Stimulated activated CD4-positive, alpha-beta T cell treated with anti-CD3 and anti-CD28 coated beads, TNF-alpha, amount 100 ng/mL, for 4 hours (primary cell): ENCODE measurements around the gene ZNF780B.
"Not testable (repeated sequence)": the region's sequence is repeated elsewhere in the genome, so short reads cannot be mapped to it uniquely, and the experiment has no call there.

ENCODE experiments used
- DNase-seq, 3 experiments: peaks; one replicate each; pipeline ENCODE4 v3.0.0-alpha.2; 2020; ENCODE audit warnings: low read depth in 3 of 3

The ZNF780B gene

DNA sequence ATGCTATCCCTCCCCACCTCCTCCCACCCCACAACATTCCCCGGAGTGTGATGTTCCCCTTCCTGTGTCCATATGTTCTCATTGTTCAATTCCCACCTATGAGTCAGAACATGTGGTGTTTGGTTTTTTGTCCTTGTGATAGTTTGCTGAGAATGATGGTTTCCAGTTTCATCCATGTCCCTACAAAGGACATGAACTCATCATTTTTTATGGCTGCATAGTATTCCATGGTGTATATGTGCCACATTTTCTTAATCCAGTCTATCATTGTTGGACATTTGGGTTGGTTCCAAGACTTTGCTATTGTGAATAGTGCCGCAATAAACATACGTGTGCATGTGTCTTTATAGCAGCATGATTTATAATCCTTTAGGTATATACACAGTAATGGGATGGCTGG lies 18.0 kb downstream of the ZNF780B start:
- DNase-seq: not testable (repeated sequence)

DNA sequence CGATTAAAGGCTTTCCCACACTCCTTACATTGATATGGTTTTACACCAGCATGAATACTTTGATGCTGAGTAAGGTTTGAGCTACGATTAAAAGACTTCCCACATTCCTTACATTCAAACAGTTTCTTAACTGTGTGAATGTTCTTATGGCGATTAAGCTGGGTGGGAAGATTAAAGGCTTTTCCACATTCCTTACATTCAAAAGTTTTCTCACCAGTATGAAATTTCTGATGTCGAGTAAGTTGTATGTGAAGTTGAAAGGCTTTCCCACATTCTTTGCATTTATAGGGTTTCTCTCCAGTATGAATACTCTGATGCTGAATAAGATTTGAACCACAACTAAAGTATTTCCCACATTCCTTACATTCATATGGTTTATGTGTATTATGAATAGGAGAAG lies 20.0 kb downstream of the ZNF780B start:
- no peak for DNase-seq

DNA sequence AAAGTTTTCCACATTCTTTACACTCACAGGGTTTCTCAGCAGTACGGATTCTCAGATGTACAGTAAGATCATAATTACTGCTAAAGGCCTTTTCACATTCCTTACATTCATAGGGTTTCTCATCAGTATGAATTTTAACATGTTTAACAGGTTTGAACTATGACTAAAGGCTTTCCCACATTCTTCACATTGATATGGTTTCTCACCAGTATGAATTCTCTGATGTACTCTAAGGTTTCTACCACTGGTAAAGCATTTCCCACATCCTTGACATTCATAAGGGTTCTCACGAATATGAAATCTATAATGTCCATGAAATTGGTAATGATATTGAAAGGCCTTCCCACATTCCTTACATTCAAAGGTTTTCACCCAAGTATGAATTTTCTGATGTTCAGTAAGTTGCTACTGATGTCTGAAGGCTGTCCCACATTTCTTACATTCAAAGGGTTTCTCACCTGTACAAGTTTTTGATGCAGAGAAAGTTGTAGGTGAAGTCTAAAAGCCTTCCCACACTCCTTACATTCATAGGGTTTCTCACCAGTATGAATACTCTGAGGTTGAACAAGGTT lies 22.0 kb downstream of the ZNF780B start:
- DNase-seq: no peak

DNA sequence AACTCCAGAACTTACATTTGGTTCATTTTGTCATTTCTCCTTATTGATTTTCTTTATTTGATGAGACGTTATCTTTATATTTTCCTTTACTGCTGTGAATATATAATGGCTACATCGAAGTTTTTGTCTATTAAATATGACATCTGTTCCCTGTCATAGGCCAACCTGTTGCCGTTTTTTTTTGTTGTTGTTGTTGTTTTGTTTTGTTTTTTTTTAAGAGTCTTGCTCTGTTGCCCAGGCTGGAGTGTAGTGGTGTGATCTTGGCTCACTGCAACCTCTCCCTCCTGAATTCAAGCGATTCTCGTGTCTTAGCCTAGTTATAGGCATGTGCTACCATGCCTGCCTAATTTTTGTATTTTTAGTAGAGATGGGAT lies 29.4 kb downstream of the ZNF780B start:
- DNase-seq: no peak

DNA sequence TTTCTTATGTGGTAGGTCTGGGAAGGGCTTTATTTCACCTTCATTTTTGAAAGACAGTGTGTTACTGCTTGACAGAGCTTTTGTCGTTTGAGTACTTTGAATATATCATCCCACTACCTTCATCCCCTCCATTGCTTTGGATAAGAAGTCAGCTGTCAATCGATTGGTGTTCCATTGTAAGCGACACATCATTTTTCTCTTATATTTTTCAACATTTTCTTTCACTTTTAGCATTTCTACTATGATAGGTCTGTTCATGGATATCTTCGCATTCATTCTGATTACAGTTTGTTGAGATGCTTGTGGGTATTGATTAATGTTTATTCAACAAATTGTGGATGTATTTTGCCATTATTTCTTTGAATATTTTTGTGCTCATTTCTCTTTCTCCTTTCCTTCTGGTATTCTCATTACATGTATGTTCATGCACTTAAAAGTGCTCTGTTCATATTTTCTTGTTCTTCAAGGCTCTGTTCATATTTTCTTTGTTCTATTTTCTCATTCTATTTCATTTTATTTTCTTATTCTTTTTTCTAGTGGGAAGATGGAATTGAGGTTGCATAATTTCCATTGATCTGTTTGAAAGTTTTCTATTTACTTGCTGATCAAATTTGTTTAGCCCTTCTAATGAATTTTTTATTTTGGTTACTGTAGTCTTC lies 30.0 kb downstream of the ZNF780B start:
- no peak for DNase-seq

DNA sequence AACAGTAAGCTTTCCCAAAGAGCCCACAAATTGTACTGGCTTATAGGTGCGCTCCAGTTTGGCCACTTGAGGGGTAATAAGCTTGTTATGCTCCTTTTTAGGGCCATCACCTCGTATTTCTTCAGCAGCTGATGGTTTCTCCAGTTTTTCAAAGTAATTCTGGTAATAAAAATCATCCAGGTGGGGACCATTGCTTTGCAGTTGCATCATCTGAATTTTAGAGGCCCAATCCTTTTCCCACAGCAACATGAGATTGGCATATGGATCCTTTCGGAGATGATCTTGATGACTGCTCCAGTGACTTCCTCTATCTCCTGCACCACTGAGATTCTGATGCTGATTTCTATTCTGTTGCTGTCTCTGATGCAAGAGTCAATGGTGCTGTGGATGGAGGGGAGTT lies 32.1 kb downstream of the ZNF780B start:
- DNase-seq: no peak

DNA sequence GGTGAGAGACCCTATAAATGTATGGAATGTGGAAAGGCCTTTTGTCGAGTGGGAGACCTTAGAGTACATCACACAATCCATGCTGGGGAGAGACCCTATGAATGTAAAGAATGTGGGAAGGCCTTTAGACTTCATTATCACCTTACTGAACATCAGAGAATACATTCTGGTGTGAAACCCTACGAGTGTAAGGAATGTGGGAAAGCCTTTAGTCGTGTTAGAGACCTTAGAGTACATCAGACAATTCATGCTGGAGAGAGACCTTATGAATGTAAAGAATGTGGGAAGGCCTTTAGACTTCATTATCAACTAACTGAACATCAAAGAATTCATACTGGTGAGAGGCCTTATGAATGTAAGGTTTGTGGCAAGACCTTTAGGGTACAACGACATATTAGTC lies 42.0 kb downstream of the ZNF780B start:
- no peak for DNase-seq

DNA sequence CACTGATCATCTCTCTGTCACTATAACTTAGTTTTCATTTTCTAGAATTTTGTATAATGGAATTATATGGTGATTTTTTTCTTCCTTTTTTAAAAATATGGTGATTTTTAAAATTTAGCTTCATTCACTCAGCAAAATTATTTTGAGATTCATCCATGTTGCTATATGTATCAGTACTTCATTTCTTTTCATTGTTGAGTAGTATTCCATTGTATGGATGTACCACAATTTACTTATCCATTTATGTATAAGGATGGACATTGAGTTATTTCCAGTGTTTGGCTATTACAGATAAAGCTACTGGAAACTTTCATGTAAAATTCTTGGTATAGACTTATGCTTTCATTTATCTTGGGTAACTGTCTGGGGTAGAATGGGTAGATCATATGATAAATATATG lies 46.4 kb downstream of the ZNF780B start:
- DNase-seq: no peak

DNA sequence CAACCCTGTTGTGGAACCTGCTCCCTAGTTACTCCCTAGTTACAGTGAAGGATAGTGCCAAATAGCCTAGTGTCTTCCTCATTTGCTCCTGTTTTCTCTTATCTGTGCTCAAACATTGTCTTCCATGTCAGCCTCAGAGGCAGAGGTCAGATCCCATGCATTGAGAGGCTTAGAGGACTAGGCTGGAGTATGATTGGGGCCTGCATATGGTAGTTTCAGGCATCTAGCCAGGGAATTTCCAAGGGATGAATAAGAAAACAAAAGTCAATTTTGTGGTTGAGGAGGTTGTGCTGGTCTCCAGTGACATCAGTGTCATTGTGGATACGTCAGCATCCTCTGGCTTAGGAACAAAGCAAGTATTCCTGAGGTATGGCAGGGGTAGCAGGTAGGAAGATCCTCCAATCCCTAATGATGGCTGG lies 49.7 kb downstream of the ZNF780B start:
- DNase-seq: no peak

DNA sequence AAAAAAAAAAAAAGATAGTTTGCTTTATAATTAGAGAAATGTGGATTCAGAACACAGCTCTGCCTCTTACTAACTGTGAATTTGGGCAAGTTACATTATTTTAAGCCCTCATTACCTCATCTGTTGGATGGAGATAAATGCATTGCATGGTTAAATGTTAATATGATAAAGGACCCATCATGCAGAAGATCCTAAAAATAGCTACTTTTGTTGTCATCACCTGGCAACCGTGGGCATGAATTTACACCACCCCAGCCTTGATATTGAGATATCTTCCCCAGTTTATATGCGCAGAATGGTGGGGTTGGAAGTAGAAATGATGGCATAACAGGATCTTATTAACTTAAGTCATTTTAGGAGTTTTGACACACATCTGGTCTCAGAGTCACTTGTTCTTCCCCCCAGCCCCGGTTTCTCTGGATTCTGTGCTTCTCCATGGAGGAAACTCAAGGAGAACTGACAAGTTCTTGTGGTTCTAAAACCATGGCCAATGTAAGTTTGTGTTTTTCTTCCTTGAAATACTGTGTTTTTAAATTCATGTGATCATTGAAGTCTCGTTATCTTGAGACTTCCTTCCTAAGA lies 50.2 kb downstream of the ZNF780B start:
- no peak for DNase-seq

DNA sequence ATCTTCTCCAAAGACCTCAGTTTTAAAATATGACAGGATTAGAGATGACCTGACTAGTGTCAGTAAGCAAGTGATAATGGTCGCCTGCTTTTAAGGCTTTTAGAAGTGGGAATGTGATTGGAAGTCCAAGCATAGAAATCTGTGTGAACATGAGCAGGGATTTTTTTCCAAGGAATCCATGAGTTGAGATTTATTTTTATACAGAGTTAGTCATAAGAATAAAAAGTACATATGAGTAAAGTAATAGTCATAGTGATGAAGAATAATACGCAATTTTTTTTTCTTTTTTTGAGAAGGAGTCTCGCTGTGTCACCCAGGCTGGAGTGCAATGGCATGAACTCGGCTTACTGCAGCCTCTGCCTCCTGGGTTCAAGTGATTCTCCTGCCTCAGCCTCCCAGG lies 57.5 kb downstream of the ZNF780B start:
- DNase-seq: no peak

DNA sequence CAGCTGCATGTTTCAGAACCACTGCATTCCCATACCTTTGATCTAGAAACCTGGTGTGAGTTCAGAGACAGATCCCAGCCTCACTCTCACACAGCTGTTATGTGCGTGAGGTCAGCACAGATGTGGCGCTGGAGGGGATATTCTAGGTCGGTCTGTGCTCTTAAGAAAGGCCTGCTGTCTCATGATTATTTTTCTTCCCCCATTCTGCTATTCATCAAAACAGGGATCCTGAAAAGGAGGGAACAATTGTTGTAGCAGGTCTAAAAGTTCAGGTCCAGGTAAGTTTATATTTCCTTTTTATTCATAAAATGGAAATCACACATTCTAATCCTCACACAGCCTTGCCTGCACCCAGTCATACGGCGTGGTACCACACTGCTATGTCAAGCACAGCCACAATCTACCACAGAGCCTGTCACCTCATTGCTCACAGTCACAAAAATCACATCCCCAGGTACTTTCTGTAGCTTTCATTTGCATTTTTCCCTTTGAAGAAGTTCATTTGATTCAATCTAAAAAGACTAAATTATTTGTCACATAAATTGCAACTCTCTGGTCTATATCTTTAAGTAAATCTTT lies 58.3 kb downstream of the ZNF780B start:
- no peak for DNase-seq

DNA sequence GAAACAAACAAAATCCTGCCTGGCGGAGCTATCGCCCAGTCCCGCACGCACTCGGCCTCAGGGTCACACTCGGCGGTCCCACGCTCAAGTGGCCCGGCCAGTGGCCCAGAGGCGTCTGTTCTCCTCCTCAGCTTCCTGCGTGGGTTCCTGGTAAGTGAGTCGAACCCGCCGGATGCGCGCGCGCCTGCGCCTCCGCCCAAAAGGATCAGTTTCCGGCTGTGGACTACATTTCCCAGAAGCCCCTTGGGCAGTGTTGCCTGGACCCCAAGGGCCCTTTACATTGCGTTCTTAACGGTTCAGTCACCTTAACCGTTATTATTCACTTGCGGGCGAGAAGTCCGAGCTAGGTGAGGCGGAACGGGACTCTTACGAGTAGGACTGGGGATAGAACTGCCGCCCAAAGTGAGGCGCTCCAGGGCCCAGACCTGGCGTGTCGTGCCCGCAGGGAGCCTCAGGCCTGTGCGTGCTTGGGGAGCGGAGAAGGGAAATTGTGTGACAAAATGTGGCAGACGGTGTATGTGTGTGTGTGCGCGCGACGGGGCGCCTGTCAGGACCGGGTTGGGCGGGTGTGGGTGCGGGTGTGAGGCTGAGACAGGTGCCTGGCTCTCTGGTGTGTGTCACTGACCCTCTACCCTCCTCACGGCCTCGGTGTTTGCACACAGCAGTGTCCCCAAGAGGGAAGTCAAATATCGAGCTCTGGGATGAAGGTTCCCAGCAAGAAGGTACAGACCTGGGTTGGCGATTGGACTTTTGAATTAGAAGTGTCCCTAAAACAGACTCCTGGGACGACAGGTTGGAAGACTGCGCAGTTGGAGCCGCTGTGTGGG lies 59.0 kb downstream of the ZNF780B start, which contains the start of gene ZNF546:
TSS of gene ZNF546 (plus strand) at position 250 of the 827 bp plus-strand sequence. CDS start 1,267 bp downstream, outside the sequence.
- DNase-seq: peak; percentile 79 to 89 (median 84)

DNA sequence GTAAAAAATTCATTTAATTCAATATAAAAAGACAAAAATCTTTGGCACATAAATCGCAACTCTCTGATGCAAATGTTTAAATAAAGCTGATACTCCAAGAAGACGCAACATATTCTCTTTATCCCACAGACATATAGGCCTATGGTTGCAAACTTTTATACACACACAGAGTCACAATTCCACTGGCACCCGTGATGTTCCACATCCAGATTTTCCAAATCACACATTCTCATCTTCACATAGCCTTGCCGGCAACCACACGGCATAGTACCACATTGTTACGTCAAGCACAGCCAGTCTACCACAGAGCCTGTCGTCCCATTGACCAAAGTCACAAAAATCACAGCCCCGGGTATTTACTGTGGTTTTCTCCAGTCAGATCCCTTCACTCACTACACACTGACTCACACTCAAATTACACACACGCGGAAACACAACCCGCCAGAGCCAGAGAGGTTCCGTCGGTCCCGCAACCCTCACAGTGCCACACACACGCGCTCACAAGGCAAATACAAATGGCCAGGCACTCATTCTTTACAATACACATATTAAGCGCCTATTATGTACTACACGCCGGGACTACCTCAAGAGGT lies 59.7 kb downstream of the ZNF780B start:
- DNase-seq: no peak

DNA sequence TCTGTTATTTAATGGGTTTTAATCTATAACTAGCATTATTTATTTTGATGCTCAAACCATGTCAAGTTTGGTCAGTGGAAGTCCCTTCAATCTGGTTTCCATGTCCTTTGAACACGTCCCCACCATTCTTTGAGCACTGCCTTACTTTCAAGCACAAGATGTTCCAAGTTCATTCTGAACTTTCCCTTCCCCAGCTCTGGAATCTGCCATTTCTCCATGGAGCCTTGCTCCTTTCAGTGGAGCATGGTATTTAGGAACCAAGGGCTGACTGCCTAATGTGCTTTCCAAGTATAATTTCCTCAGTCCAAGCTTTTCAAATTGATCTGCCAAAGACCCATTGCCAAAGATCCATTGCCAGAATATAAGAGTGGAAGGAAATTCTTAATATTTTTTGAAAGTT lies 60.2 kb downstream of the ZNF780B start:
- no peak for DNase-seq

DNA sequence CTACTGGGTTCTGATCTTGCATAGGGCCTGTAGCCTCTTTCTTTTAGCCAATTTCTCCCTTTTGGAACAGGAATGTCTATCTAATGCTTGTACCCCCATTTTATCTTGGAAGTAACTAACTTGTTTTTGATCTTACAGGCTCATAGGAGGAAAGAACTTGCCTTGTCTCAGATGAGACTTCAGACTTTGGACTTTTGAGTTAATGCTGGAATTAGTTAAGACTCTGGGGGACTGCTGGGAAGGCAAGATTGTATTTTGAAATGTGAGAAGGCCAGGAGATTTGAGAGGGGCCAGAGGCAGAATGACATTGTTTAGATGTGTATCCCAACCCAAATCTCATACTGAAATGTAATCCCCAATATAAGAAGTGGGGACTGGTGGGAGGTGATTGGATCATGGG lies 61.7 kb downstream of the ZNF780B start:
- DNase-seq: no peak

DNA sequence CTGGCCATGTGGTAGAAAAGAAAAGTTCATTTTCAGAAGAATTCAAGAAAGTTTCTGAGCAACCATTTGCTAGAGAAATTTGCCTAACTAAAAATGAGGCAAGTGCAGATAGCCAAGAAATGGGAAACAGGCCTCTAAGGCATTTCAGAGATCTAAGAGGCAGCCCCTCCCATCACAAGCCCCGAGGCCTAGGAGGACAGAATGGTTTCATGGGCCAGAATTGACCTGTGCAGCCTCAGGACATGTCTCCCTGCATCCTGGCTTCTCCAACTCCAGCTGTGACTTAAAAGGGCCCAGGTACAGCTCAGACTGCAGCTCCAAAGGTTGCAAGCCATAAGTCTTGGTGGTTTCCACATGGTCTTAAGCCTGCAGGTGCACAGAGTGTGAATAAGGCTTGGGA lies 62.4 kb downstream of the ZNF780B start:
- no peak for DNase-seq

DNA sequence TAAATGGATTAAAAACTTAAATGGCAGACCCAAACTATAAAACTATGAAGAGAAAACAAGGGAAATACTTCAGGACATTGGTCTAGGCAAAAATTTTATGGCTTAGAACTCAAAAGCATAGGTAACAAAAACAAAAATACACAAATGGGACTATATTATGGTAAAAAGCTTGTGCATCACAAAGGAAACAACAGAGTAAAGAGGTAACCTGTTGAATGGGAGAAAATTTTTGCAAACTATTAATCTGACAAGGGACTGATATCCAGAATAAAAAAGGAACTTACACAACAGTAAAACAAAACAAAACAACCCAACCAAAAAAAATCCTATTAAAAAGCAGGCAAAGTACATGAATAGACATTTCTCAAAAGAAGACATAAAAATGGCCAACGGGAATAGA lies 68.4 kb downstream of the ZNF780B start:
- DNase-seq: no peak

DNA sequence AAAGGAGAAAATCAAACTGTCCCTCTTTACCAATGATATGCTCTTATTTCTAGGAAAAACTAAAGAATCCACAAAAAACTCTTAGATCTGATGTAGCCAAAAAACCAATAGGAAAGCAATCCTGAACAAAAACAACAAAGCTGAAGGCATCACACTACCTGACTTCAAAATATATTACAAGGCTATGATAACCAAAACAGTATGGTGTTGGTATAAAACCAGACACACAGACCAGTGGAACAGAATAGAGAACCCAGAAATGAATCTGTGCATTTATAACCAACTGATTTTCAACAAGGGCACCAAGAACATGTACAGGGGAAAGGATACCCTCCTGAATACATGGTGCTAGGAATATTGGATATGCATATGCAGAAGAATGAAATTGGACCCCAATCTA lies 68.9 kb downstream of the ZNF780B start:
- no peak for DNase-seq

DNA sequence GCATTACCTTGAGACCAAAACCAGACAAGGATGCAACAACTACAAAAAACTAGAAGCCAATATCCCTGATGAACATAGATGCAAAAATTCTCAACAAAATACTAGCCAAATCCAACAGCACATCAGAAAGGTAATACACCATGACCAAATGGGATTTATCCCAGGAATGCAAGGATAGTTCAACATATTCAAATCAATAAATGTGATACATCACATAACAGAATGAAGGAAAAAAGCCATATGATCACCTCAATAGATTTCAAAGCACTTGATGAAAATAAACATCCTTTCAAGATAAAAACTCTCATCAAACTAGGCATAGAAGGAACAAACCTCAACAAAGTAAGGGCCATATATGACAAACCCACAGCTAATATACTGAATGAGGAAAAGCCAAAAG lies 69.4 kb downstream of the ZNF780B start:
- no peak for DNase-seq

DNA sequence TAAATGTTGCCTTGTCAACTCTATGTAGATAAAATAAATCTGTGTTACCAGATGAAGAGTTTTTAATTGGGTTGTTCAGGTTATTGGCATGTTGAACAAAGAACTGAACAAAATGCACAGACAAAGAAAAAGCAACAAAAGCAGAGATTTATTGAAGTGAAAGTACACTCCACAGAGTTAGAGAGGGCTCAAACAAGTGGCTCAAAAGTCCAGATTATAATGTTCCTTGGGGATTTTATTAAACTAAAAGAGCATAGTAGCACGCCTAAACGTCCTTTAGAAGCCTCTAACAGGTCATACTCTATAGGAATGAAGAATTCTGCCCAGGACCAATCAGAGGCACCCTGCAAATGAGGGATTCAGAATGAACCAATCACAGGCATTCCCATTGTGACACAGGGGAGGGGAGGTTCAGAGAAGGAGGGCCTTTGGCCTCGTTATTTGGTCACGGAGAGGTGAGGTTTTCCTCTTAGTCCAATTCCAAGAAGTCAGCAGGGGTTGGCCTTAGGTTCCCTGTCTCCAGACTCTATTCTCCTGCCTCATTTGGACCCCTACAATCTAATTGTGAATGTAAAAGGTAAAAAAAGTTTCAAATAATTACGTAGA lies 72.2 kb downstream of the ZNF780B start:
- no peak for DNase-seq
